CD4-positive, alpha-beta T cell treated with Interleukin-15 for 1 hour (primary cell): ENCODE data around the gene CNNM1.

ENCODE experiments used
- DNase-seq: peaks from one replicate; pipeline ENCODE4 v3.0.0-alpha.2; 2020

The CNNM1 gene

DNA sequence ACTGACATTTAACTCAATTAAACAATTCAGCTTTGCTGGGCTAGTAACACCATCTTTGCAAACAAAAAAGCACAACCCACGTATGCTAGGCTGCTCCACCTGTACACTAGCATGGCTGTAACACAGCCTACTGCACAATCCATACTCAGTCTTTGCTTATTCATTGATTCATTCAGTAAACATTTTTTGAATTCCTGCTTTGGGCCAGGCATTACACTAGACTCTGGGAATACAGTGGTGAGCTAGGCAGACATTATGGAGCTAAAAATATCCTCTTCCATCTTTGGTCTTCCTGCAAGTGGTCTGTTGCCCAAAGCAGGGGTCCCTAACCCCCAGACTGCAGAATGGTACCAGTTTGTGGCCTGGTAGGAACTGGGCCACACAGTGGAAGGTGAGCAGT is 9.9 kb downstream of the CNNM1 start:
- no peak for DNase-seq

DNA sequence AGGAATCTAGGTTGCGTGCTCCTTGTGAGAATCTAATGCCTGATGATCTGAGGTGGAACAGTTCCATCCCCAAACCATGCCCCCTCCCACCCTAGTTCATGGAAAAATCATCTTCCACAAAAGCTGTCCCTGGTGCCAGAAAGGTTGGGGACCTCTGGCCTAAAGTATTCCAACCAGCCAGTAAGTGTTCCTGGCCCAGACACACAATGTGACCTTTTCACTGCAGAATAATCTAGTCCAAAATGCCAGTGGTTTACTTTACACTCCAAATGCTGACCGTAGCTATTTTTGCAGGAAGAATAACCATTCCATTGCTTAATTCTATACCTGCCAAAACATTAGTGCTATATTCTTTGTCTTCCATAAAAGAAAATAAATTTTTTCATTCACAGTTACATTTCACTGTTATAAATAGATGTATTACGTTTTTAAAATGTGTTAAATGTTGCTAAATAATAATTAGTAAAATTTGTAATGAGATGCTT is 10.4 kb downstream of the CNNM1 start:
- no peak for DNase-seq

DNA sequence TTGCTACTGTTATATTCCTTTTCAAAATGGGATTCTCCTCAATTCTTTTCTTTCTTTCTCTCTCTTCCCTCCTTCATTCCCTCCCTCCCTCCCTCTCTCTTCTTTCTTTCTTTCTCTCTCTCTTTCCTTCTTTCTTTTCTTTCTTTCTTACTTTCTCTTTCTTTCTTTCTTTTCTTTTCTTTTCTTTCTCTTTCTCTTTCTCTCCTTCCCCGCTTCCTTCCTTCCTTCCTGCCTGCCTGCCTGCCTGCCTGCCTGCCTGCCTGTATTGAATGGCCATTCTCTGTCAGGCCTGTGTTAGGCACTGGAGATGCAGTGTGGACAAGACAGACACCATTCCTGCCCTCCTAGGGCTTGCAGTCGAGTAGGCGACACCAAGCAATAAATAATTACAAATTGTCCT is 11.5 kb downstream of the CNNM1 start:
- DNase-seq: no peak

DNA sequence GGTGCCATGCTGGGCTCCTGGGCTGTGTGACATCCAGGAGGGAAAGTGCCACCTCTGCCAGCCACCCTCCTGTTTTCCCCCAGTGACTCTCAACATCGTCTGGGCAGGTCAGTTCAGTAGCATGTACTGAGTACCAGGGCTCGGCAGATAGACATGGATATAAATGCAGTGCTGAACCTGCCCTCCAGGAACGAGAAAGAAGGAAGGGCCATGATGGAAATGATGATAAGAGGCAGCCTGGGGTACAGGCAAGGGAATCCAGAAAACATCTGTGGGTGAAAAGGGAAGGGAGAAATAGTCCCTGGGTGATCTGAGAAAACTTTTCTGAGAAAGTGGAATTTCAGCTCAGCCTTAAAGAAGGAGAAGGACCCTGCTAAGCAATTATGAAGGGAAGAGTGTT is 12.1 kb downstream of the CNNM1 start:
- no peak for DNase-seq

DNA sequence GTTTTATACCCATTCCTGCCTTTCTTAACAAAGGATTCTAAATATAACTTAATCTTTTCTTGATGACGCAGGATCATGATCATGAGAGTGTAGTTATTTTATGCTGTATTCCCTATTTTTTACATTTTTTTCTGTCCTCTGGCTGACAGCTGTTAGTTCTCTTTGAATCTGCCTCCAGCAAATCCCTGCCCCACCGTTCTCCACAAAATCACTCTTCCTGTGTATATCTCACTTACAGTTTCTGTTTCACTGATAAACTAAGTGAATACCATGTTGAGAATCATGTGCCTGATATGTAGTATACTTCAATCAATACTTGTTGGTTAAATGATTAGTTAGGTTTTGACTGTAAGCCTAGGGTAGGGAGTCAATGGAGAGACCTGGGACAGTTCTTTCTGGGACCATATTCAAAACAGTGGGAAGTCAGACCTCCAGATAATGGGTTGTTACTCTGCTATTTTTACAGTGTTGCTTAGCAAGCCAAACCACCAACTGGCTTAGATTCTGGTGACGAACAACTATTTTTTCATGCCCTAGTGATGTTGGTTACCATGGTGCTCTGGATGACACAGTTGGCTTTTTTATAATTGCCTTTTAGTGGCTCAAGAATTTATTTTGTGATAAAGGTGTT is 12.8 kb downstream of the CNNM1 start:
- DNase-seq: no peak

DNA sequence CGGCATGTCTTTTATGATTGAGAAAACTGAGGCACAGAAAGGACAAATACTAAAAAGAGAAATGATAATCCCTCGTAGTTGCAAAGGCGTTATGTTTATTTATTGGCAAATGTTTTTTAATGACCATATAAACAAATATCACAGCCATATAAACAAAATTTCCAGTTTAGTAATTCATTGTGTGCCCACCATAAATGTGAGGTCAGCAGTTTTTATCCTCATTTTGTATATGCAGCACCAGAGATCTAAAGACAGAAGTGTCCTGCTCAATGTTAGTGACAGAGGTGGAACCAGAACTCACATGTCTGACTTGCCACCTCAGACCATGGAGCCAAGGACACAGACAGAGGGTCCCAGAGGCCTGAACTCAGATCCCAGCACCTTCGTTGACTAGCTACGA is 14.1 kb downstream of the CNNM1 start:
- DNase-seq: no peak

DNA sequence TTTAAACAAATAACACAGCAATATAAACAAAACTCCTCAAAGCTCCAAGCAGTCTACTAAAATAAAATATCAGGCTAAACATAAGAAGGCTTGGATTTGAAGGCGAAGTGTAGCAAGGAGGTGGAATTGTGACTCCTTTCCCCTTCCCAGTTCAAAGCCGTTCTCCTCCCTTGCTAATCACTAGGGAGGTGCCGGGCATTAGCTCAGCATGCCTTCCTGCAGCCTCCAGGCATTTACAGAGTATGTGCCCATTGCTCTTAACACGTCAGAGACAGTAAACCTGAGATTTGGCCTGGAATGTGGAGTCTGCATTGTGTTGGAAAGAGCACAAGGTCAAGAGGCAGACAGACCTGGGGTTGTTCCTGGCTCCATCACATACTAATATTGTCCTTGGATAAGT is 15.6 kb downstream of the CNNM1 start:
- no peak for DNase-seq

DNA sequence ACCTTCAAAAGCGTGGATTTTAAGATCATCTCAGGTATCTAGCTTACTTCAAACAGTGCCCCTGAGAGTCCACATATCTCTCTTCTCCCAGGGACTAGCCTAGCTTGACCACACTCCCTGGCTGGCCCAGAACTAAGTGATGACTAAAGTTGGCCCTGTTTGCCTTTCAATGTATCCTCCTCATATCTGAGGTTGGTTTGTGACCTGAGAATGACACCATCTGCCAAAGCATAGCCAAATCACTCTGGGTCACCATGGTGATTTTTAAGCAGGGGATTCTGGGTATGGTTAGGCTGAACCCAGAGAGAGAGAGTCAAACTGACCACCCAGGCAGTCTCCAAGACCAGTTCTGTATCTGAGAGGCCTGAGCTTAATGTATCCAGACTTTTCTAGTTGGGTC is 16.2 kb downstream of the CNNM1 start:
- no peak for DNase-seq

DNA sequence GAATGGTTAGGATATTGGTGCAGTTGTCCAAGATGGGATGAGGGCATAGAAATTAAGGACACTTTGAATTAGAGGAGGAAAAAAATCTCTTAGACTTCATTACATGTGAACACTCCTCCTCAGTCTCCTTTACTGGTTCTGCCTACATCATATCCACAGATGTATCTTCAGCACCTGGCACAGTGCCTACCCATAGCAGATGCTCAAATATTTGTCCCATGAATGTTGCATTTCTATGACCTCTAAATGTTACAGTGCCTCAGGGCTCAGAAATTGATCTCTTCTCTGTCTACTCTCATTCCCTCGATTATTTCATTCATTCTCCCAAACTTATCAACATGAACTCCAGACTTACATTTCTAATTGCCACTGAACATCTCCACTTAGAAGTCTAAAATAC is 17.1 kb downstream of the CNNM1 start:
- no peak for DNase-seq

DNA sequence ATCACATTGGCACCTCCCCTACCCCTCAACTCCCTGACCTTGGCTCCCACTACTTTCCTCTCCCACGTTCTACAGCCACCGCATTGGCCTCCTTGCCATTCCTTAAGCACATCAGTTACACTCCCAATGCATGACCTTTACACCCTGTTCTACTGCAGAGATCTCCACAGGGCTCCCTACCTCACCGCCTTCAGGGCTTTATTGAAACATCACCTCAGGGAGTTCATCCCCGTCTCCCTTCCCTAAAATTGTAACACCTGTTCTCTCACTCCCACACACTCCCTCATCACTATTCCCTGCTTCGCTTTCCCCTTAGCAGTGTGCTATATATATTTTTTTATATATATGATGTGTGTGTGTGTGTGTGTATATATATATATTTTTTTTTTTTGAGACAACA is 18.5 kb downstream of the CNNM1 start:
- DNase-seq: no peak

DNA sequence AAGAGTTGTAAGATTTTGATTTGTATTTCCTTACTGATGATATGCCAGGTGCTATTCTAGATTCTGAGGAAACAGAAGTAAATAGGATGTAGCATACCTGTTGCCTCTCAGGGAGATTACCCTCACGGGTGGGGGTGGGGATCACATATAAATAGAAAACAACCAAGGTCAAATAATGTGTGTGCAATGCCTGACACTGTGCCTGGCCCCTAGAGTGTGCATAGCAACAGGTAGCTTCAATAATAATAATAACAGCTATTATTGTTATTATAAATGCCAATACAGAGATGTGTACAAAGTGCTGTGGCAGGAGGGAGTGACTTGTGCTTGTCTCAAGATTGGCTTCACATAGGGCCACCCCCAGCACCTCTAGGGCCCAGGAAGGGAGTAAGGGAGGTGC is 24.0 kb downstream of the CNNM1 start:
- DNase-seq: no peak

DNA sequence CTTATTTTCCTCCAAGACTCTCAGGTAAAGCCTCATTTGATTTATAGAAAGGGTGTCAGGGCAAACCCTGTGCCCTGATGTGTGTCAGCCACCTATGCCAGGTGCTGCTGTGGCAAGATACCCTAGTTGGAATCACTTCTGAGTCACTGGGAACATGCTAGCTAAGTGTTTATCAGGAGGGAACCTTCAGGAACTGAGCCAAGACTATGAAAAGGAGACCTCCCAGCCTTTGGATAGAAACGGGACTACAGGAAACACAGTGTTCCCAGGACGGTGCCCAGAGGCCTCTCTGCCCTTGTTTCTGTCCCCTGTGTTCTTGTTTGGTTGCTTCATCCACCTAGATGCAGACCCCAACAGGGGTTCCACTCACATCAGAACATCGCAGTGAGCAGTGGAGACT is 28.5 kb downstream of the CNNM1 start:
- DNase-seq: no peak

DNA sequence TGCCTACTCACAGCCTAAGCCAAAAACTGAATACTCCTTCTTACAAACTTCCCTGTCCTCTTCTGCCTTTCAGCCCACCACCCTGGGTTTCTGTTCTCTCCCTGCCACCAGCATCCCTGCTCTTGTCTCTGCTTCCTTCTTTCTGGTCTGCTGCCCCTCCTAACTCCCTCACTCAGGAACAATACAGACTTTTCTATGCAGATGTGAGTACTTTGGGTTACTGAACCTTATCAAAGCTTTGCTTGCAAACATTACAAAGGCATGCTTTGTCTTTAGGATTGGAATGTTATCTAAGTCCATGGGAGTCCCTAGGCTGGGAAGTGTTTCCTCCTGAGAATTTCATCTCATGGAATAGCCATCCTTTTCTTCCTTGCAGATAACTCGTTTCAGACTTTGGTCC is 28.9 kb downstream of the CNNM1 start:
- DNase-seq: no peak

DNA sequence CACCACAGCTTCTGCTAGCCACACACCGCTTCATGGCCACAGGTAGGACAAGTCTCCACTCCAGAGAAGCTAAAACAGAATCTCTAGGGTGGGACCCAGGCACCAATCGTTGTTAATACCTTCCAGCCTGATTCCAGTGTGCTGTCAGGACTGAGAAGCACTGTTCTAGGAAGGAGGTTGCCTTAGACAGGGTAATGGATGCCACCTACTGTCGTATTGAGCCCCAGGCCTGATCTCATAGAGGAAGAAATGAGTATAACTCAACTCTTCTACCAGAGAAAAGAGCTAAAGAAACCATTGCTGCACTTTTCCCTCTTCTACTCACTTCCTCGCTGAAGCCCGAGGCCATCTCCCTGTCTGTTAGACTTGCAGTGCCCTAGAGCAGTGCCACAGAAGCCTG is 31.8 kb downstream of the CNNM1 start:
- no peak for DNase-seq

DNA sequence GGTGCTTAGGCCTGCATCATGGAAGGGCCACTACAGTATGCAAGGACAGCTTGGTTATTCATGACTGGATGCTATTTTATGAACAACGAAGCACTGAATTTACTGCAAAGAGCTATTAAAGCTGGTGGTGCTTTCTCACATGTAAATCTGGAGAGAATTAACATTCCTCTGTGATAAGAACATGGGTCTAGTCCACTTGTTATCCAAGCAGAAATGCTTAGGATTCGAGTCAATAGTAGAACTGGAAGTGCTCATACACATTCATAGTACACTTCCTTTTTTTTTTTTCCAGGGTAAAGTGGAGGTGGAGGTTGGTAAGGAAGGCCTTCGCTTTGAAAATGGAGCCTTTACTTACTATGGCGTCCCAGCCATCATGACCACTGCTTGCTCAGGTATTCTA is 35.0 kb downstream of the CNNM1 start:
- no peak for DNase-seq

DNA sequence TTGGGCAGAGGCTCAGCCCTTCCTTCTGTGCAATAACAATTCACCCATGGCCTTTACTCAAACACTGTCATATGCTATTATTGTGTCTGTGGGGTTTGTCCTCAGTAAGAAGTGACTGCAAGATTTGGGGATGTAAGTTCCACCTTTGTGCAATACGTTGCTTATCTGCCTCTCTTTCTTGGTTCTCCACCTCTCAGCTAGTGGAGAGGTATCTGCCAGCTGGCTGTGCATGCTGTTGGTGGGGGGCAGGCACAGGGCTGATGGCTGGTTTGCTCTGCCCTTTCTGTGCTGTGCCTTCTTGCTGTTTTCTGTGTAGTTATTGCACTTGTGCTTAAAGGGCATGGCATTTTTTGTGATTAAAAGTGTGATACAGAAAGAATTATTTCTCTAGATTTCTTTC is 36.2 kb downstream of the CNNM1 start:
- DNase-seq: no peak

DNA sequence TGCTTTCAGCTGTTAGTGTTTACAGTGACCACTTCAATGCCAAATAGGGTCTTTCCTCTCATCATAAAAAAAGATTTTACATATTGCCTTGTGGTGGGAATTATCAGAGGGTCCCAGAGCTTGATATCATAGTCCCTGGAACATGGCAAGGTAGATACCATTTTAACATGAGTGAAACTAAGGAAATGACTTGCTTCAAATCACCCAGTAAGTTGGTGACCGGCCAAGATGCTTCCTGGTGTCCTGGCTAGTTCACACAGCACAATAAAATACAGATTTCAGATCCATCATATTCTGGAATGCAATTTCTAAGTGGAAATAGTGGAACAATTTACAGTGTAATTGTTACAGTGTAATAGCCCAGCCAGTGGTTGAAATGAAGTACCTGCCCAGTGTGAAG is 36.6 kb downstream of the CNNM1 start:
- no peak for DNase-seq

DNA sequence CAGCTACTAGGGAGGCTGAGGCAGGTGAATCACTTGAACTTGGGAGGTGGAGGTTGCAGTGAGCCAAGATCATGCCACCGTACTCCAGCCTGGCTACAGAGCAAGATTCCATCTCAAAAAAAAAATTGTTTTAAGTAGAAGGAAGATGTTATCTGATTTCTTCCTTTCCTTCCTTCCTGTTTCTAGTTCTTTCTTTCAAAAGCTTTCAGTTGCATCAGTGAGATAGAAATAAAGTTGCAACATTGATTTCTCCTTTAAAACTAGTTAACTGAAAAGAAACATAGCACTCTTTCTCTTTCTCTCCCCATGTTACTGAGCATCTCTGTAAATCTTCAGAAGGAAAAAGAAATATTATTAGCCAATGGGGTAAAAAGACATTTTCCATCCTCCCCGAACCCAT is 37.5 kb downstream of the CNNM1 start:
- DNase-seq: no peak

DNA sequence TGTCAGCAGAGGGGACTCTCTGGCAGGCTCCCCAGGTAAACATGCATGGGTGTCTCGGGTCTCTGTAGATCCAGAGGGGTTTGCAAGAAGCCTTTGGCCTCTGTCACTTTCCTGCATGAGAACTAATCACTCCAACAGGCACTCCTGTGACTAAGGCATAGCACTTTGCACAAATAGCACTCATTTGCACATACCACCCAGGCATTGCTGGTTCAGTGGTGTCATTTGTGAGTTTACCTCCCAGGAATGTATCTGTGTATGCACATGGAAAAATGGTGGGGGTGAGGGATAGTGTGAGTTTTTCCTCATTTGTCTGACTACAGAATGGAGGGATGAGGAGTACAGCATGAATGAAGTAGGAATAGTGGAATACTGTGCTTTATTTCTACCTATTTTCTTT is 39.5 kb downstream of the CNNM1 start:
- DNase-seq: no peak

DNA sequence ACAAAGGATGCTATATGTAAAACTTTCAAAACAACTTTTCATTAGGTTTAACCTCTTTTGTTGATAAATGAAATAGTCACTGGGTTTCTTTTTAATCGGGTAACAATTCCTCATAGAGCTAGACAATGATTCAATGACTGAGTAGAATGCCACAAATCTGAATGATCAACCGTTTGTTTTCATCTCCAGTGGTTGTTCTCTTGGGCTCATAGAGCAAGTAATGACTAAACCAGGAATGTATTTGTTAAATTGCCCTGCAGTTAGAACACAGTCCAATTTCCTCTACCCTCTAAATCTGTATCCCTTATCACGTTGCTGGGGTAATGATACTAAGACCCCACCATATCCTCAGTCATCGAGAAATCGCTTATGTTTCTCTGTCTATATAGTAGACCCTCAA is 40.0 kb downstream of the CNNM1 start:
- no peak for DNase-seq

DNA sequence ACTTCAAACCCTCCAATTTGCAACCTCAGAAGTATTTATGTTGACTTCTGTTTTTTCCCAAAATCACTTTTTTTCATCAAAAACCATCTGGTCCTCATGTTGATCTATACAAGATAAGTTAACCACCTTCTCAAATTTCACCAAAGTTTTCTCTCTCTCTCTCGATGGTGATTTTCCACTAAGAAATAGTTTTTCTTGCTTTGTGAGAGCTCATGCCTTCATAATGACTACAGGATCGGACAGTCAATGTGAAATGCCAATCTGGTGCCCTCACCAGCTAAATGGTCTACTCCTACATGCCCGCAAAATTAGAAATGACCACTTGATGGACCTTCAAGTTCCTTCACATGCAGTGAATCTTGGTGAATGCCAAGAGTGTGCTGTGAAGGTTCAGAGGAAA is 40.4 kb downstream of the CNNM1 start:
- DNase-seq: no peak

DNA sequence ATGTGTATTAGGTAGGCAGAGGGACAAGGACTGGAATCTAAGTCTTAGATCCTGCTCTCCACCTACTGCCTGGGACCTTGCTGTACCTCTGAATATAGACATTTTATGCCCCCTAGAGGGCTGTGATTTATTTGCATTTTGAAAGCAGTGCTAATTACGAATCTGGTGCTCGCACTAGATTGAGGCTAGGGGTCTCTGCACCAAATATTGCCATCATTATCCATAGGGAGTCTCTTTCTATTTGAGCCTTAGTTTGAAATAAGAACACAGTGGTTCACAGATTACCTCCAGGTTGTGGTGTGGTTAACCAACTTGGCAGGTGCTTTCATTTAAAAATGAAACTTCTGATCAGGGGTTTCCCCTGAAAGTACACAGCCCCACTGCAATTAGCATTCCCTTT is 41.8 kb downstream of the CNNM1 start:
- no peak for DNase-seq

DNA sequence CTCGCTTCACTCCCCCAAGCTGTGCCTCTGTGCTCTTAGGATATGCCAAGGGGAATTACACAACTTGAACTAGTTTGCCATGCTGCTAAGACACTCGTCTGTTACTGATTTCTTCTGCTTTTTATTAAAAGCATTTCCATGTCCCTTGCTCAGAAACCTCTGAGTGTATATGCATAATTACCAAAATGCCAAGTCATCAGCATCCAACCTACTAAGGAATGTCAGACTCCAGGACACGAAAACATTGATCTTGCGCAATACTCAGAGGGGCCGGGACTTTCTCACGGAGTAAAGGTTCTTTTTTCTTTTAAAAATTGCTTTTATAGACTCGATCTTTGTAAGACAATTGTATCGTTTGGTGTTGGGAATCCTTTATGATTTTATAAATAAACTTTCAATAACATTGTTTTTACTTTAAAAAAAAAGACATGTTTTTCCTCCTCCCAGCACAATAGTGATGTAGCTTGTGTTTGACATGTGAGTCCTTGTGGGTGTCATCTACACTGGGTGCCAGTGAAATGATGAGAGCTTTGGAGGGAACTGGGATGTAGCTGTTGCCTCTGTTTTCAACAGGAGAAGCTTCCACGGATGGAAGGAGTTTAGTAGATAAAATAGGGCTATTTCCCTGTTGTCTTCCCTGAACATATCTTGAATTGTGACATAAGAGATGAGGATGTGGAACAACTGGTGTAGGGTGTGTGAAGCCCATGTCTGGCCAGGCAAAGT is 43.6 kb downstream of the CNNM1 start:
- DNase-seq: no peak

DNA sequence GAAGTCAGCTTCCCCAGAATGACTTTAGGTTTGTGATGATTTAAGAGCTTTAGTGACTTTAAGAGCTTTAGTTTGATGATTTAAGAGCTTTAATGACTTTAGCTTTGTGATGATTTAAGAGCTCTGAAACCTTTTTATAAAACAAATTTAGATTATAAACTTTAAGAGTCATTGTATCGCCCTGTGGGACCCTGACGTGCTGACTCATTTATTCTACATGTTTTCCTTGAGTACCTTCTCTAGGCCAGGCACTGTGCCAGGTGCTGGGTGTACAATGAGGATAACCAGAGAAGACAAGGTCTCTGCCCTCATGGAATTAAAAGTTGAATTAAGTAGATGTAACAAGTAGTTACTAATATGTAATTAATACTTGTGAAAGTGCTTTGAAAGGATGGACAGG is 45.4 kb downstream of the CNNM1 start:
- DNase-seq: no peak

DNA sequence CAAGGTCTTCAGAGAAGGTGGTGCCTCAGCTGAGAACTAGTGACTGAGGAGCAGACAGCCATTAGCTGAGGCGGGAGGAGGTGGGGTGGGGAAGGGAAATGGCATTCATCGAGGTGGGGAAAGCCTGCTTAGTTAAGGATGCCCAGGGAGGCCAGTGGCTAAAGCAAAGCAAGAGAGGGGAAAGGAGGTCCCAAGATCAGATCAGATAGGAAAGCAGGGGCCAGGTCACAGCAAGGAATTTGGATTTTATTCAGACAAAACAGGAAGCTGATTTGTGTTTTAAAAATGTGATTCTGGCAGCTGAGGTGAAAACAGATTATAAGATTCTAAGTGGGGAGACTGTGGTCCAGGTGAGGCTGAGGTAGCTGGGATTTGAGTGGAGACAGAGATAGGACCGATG is 45.8 kb downstream of the CNNM1 start:
- DNase-seq: no peak
